Astrocyte (in vitro differentiated cells and primary cell): ENCODE measurements around the gene ACOT13. TPM values are rescaled to one million over a fixed set of nuclear protein-coding genes. Genes with fewer than 3 reads are reported as not detected.

Source experiments
- DNase-seq: peaks from one replicate; pipeline ENCODE4 v3.0.0-alpha.2; 2010; ENCODE audit warnings: low read depth
- FAIRE-seq: peaks from 2 replicates; lab custom pipeline; 2011; peaks lifted over from hg19 to GRCh38; lab: Jason Lieb, UNC
- H2AFZ ChIP-seq: 2 replicates; pipeline ENCODE4 v1.6.0; 2012; ENCODE audit warnings: low read depth, low read length, inconsistent platforms
- H3K27ac ChIP-seq: 2 replicates; pipeline ENCODE4 v1.5.1; 2011; ENCODE audit warnings: low read depth, low read length, inconsistent platforms
- H3K27me3 ChIP-seq: 2 replicates; pipeline ENCODE4 v1.6.0; 2011; ENCODE audit warnings: low read length, inconsistent platforms; ENCODE audit not compliant: insufficient read depth
- H3K36me3 ChIP-seq: 2 replicates; pipeline ENCODE4 v1.5.1; 2011; ENCODE audit warnings: low read length, inconsistent platforms; ENCODE audit not compliant: insufficient read depth
- H3K4me1 ChIP-seq: 2 replicates; pipeline ENCODE4 v1.5.1; 2011; ENCODE audit warnings: low read length, inconsistent platforms; ENCODE audit not compliant: insufficient read depth
- H3K4me2 ChIP-seq: 2 replicates; pipeline ENCODE4 v1.6.0; 2012; ENCODE audit warnings: low read length, inconsistent platforms
- H3K4me3 ChIP-seq: 2 replicates; pipeline ENCODE4 v1.5.1; 2011; ENCODE audit warnings: low read depth, mild to moderate bottlenecking, low read length, inconsistent platforms; ENCODE audit not compliant: insufficient read depth
- H3K79me2 ChIP-seq: 2 replicates; pipeline ENCODE4 v1.6.0; 2012; ENCODE audit warnings: mild to moderate bottlenecking, low read length, inconsistent platforms; ENCODE audit not compliant: insufficient read depth
- H3K9ac ChIP-seq: 2 replicates; pipeline ENCODE4 v1.6.0; 2012; ENCODE audit warnings: mild to moderate bottlenecking, low read length, inconsistent platforms
- H3K9me3 ChIP-seq: 2 replicates; pipeline ENCODE4 v1.5.1; 2012; ENCODE audit warnings: low read depth, mild to moderate bottlenecking, low read length, inconsistent platforms; ENCODE audit not compliant: insufficient read depth
- H4K20me1 ChIP-seq: 2 replicates; pipeline ENCODE4 v1.6.0; 2012; ENCODE audit warnings: low read length, inconsistent platforms; ENCODE audit not compliant: insufficient read depth
- H3K27ac Mint-ChIP-seq: one replicate; pipeline ENCODE4 v1.8.0; 2021; ENCODE audit warnings: mild to moderate bottlenecking, mixed read lengths; ENCODE audit not compliant: unreplicated experiment
- H3K27me3 Mint-ChIP-seq: one replicate; pipeline ENCODE4 v1.8.0; 2021; ENCODE audit warnings: low read depth, mixed read lengths; ENCODE audit not compliant: unreplicated experiment
- H3K36me3 Mint-ChIP-seq: one replicate; pipeline ENCODE4 v1.8.0; 2021; ENCODE audit warnings: low read depth, mixed read lengths; ENCODE audit not compliant: unreplicated experiment
- H3K4me1 Mint-ChIP-seq: one replicate; pipeline ENCODE4 v1.8.0; 2021; ENCODE audit warnings: low read depth, mixed read lengths; ENCODE audit not compliant: unreplicated experiment
- H3K4me3 Mint-ChIP-seq: one replicate; pipeline ENCODE4 v1.8.0; 2021; ENCODE audit warnings: mild to moderate bottlenecking, moderate library complexity, mixed read lengths; ENCODE audit not compliant: unreplicated experiment
- H3K9me3 Mint-ChIP-seq: one replicate; pipeline ENCODE4 v1.8.0; 2021; ENCODE audit warnings: mild to moderate bottlenecking, mixed read lengths; ENCODE audit not compliant: unreplicated experiment
- CTCF ChIP-seq: IDR thresholded peaks from 2 replicates; pipeline ENCODE4 v1.5.1; 2011; ENCODE audit warnings: low read depth, mild to moderate bottlenecking, inconsistent platforms, low read length, moderate library complexity; ENCODE audit not compliant: insufficient read depth
- EZH2 ChIP-seq: IDR thresholded peaks from 2 replicates; pipeline ENCODE4 v1.6.1; 2012; ENCODE audit warnings: mild to moderate bottlenecking, low read length, inconsistent platforms; ENCODE audit not compliant: insufficient read depth
- total RNA-seq: library from RNA; stranded (reverse); gene quantifications from 2 replicates; pipeline ENCODE4 v1.2.1, GENCODE V29; 2021

The ACOT13 gene
- total RNA-seq, 1 donor from 2014 or later: 35.9 TPM

- no peak for FAIRE-seq
- H3K36me3 ChIP-seq: peaks cover 21% of the 10 kb centered on the region
Observed at GRCh38 chr6:24655215-24655614, 11.7 kb upstream of the ACOT13 start.

GRCh38 chr6:24658573-24659560 is 8.0 kb upstream of the ACOT13 start:
- FAIRE-seq (no peak), DNase-seq (no peak)
- Histone ChIP-seq H2AFZ (no peak overlapping the region), H3K4me1 (no peaks in the 10 kb centered on the region), H3K9ac (no peak overlapping the region), H3K4me2 (no peak overlapping the region), H3K9me3 (no peaks in the 10 kb centered on the region), H3K27ac (no peak overlapping the region), H4K20me1 (peaks cover 9% of the 10 kb centered on the region), H3K79me2 (peaks cover 21% of the 10 kb centered on the region), H3K36me3 (peaks cover 11% of the 10 kb centered on the region), H3K4me3 (no peak overlapping the region), H3K27me3 (no peaks in the 10 kb centered on the region)
- TF ChIP-seq EZH2 (no peak), CTCF (no peak)
- Mint-ChIP-seq H3K9me3 (no peaks in the 10 kb centered on the region), H3K27ac (no peak overlapping the region), H3K4me3 (no peak overlapping the region), H3K27me3 (no peaks in the 10 kb centered on the region), H3K36me3 (peaks cover 18% of the 10 kb centered on the region), H3K4me1 (no peaks in the 10 kb centered on the region)

More at GRCh38 chr6:24655215-24655614, 11.7 kb upstream of the ACOT13 start:
- Histone ChIP-seq H3K4me2 (no peak overlapping the region), H4K20me1 (peaks cover 12% of the 10 kb centered on the region), H3K27me3 (no peaks in the 10 kb centered on the region), H3K79me2 (peaks cover 8% of the 10 kb centered on the region), H3K27ac (no peak overlapping the region), H3K9ac (no peak overlapping the region), H2AFZ (no peak overlapping the region), H3K4me1 (no peaks in the 10 kb centered on the region), H3K9me3 (no peaks in the 10 kb centered on the region), H3K4me3 (no peak overlapping the region)
- Mint-ChIP-seq H3K27ac (no peak overlapping the region), H3K27me3 (no peaks in the 10 kb centered on the region), H3K9me3 (no peaks in the 10 kb centered on the region), H3K4me3 (no peak overlapping the region), H3K4me1 (no peaks in the 10 kb centered on the region), H3K36me3 (peaks cover 6% of the 10 kb centered on the region)
- TF ChIP-seq EZH2 (no peak), CTCF (no peak)
- no peak for DNase-seq

- Histone ChIP-seq H3K36me3 (peaks cover 11% of the 10 kb centered on the region), H3K27ac (no peak overlapping the region)
Observed at GRCh38 chr6:24659561-24659960, 7.3 kb upstream of the ACOT13 start.

More at GRCh38 chr6:24659561-24659960, 7.3 kb upstream of the ACOT13 start:
- no peak overlapping the region for H3K27ac Mint-ChIP-seq
- peaks cover 9% of the 10 kb centered on the region for H4K20me1 ChIP-seq
- H3K4me2 ChIP-seq: no peak overlapping the region
- peaks cover under 1% of the 10 kb centered on the region for H3K4me1 Mint-ChIP-seq
- H3K27me3 ChIP-seq: no peaks in the 10 kb centered on the region
- H2AFZ ChIP-seq: no peak overlapping the region
- peaks cover 18% of the 10 kb centered on the region for H3K36me3 Mint-ChIP-seq
- H3K79me2 ChIP-seq: peaks cover 25% of the 10 kb centered on the region
- H3K27me3 Mint-ChIP-seq: no peaks in the 10 kb centered on the region
- no peaks in the 10 kb centered on the region for H3K9me3 ChIP-seq
- DNase-seq: no peak
- H3K9me3 Mint-ChIP-seq: no peaks in the 10 kb centered on the region
- no peak overlapping the region for H3K9ac ChIP-seq
- H3K4me3 Mint-ChIP-seq: no peak overlapping the region
- no peak for FAIRE-seq
- H3K4me3 ChIP-seq: no peak overlapping the region
- no peaks in the 10 kb centered on the region for H3K4me1 ChIP-seq
- no peak for TF ChIP-seq CTCF
